K562 (cell line): ENCODE data around the gene EGR1. TPM values are rescaled to one million over a fixed set of nuclear protein-coding genes. Genes with fewer than 3 reads are reported as not detected.

Source experiments
- CBX5 ChIP-seq: IDR thresholded peaks from 2 replicates; pipeline ENCODE4 v1.6.1; 2014; ENCODE audit warnings: low read depth, borderline replicate concordance
- CREBBP ChIP-seq: IDR thresholded peaks from one replicate; pipeline ENCODE4 v1.6.1; 2012; ENCODE audit warnings: low read depth, mild to moderate bottlenecking, control low read depth, inconsistent platforms, low read length
- E2F4 ChIP-seq: sonication (generic); formaldehyde crosslinking; IDR thresholded peaks from 2 replicates; pipeline ENCODE4 v1.8.0; 2022; ENCODE audit warnings: mild to moderate bottlenecking, low read depth, missing genetic modification reagents
- HEY1 ChIP-seq: fragments of 250-450 bp; sonication (Bioruptor Pico); IDR thresholded peaks from 2 replicates; pipeline ENCODE4 v1.5.0; 2020; ENCODE audit warnings: mild to moderate bottlenecking, moderate library complexity, borderline replicate concordance
- HLTF ChIP-seq: fragments of 450-650 bp; IDR thresholded peaks from 2 replicates; pipeline ENCODE4 v1.6.1; 2016
- KDM4B ChIP-seq, 2 experiments: fragments of 450-650 bp in 1 of 2; sonication (generic) in 1 of 2; IDR thresholded peaks; 2 replicates each; pipeline ENCODE4 v1.6.1; 2016 to 2017; ENCODE audit warnings: borderline replicate concordance in 2 of 2, antibody characterized with exemption in 1 of 2, low read depth in 1 of 2, mild to moderate bottlenecking in 1 of 2
- MYNN ChIP-seq, 2 experiments: sonication (generic); formaldehyde crosslinking in 1 of 2; IDR thresholded peaks; 2 replicates each; pipeline versions ENCODE4 v1.5.0 to v1.6.1; 2016 to 2020; ENCODE audit warnings: antibody characterized with exemption in 1 of 2, missing genetic modification reagents in 1 of 2
- NR2F6 ChIP-seq: fragments of 450-650 bp; formaldehyde crosslinking; IDR thresholded peaks from 2 replicates; pipeline ENCODE4 v1.4.0; 2020; ENCODE audit warnings: mild to moderate bottlenecking
- PRPF4 ChIP-seq: fragments of 200-400 bp; formaldehyde crosslinking; IDR thresholded peaks from one replicate; pipeline ENCODE4 v1.6.1; 2017; ENCODE audit warnings: low read length, low read depth, mild to moderate bottlenecking; ENCODE audit not compliant: insufficient read depth, poor library complexity, severe bottlenecking
- RNF219 ChIP-seq: fragments of 250-450 bp; sonication (Bioruptor Pico); IDR thresholded peaks from 2 replicates; pipeline ENCODE4 v1.5.0; 2022; ENCODE audit warnings: mild to moderate bottlenecking
- RREB1 ChIP-seq: fragments of 250-450 bp; sonication (Bioruptor Pico); IDR thresholded peaks from 2 replicates; pipeline ENCODE4 v1.4.0; 2020
- SMARCA4 ChIP-seq: fragments of 450-650 bp; IDR thresholded peaks from 2 replicates; pipeline ENCODE4 v1.6.1; 2016
- SMARCC2 ChIP-seq: fragments of 450-650 bp; IDR thresholded peaks from 2 replicates; pipeline ENCODE4 v1.6.1; 2017; ENCODE audit warnings: antibody characterized with exemption, moderate library complexity, mild to moderate bottlenecking, low read depth
- SRSF7 ChIP-seq: fragments of 200-400 bp; formaldehyde crosslinking; optimal IDR thresholded peaks from 2 replicates; pipeline ENCODE3; 2017; ENCODE audit warnings: mild to moderate bottlenecking, low read depth, low read length
- TCFL5 ChIP-seq: fragments of 250-450 bp; sonication (Bioruptor Pico); conservative IDR thresholded peaks from 2 replicates; pipeline ENCODE4 v1.6.1; 2021; ENCODE audit warnings: mild to moderate bottlenecking, moderate library complexity, matching md5 sums
- ZNF511 ChIP-seq: sonication (generic); formaldehyde crosslinking; IDR thresholded peaks from 2 replicates; pipeline ENCODE4 v1.8.0; 2022; ENCODE audit warnings: mild to moderate bottlenecking, missing genetic modification reagents
- ZNF766 ChIP-seq: fragments of 200-800 bp; sonication (Bioruptor generic); conservative IDR thresholded peaks from 2 replicates; pipeline ENCODE4 v1.6.1; 2016; ENCODE audit warnings: missing genetic modification characterization, missing compliant biosample characterization
- polyA plus RNA-seq, 8 experiments: library from polyadenylated mRNA; depleted of rRNA in 4 of 8; stranded (reverse) in 5 of 8; unstranded in 3 of 8; fragments of >200 nt; fragmentation: Nextera tagmentation in 2 of 8; fragmentation: Illumina TruSeq in 1 of 8; extraction: Ambion mirVana in 2 of 8; extraction: Trizol in 1 of 8; gene quantifications; 2 replicates each; pipeline versions ENCODE4 v1.2.1 to v1.2.3, GENCODE V29; 2011 to 2014; ENCODE audit warnings: inconsistent platforms in 1 of 8, missing spikeins in 1 of 8
- total RNA-seq, 7 experiments: library from RNA; depleted of rRNA in 6 of 7; stranded (reverse); fragments of >200 nt in 6 of 7; fragmentation: Illumina TruSeq in 2 of 7; extraction: Trizol in 2 of 7; gene quantifications; 2 replicates each; pipeline versions ENCODE4 v1.2.1 to v1.2.3, GENCODE V29; 2011 to 2021; ENCODE audit warnings: low replicate concordance in 1 of 7

EGR1 gene
- total and polyA plus RNA-seq, 9 of the 15 experiments (the other 6 are each of a cell fraction or from before 2014, with no cell fraction given): 1.3 to 132 (median 21.5) TPM

GRCh38 chr5:138469540-138470321 is 4.5 kb downstream of the EGR1 start (continued):
- no peak for TF ChIP-seq RNF219 (CRISPR knock-in tag)
- TF ChIP-seq CREBBP: no peak
- TF ChIP-seq KDM4B (IDR thresholded peaks at IDR 0.05; ENCODE audit: borderline replicate concordance in 2 of 2, low read depth in 1 of 2): no peak
- TF ChIP-seq TCFL5 (CRISPR knock-in tag): no peak
- no peak for TF ChIP-seq SRSF7
- no peak for TF ChIP-seq HEY1 (CRISPR knock-in tag)
- no peak for TF ChIP-seq NR2F6 (CRISPR knock-in tag)
- TF ChIP-seq E2F4 (CRISPR knock-in tag): no peak
- TF ChIP-seq PRPF4: peak; percentile 29
- TF ChIP-seq ZNF766 (CRISPR knock-in tag): no peak
- no peak for TF ChIP-seq RREB1 (CRISPR knock-in tag)
- TF ChIP-seq SMARCA4: peak; percentile 59; the same call in 1 of the 2 replicates
- TF ChIP-seq ZNF511: peak; percentile 72; the same call in 1 of the 2 replicates
- TF ChIP-seq HLTF: no peak; the same call in 1 of the 2 replicates
- no peak for TF ChIP-seq SMARCC2
- TF ChIP-seq CBX5: no peak
- peak; percentile 77 for TF ChIP-seq MYNN (IDR thresholded peaks at IDR 0.05)
- no peak for TF ChIP-seq MYNN (CRISPR knock-in tag; IDR thresholded peaks at IDR 0.05)
